ENCODE data around the gene FKBP5. TPM values are rescaled to one million over a fixed set of nuclear protein-coding genes. Genes with fewer than 3 reads are reported as not detected.
"Not testable (repeated sequence)": the region's sequence is repeated elsewhere in the genome, so short reads cannot be mapped to it uniquely, and the experiment has no call there.

The FKBP5 gene
- total RNA-seq, 4 donors from 2014 or later, result 453 to 676 (median 478) TPM

GRCh38 chr6:35694462-35694861 lies 5.7 kb upstream of the FKBP5 start:
- TF ChIP-seq CTCF (IDR thresholded peaks at IDR 0.05), result no peak
- no peak for TF ChIP-seq EP300 (IDR thresholded peaks at IDR 0.05)
- no peak for TF ChIP-seq POLR2A (IDR thresholded peaks at IDR 0.05)
- no peak for TF ChIP-seq POLR2AphosphoS5 (IDR thresholded peaks at IDR 0.05)
- WGBS, 2 donors (ENCODE audit: low coverage in 1 of 2), result 83 to 86% methylated on average over 2 of the region's 2 CpGs
- no peak for ATAC-seq

GRCh38 chr6:35691027-35691824 lies 2.5 kb upstream of the FKBP5 start:
- peak; percentile 83 for TF ChIP-seq POLR2AphosphoS5 (IDR thresholded peaks at IDR 0.05)
- TF ChIP-seq EP300 (IDR thresholded peaks at IDR 0.05), result no peak
- Histone ChIP-seq H3K27me3 (no peaks in the 10 kb centered on the region), H3K27ac (peak overlapping the region; percentile 91 to 100 (median 98)), H3K9me3 (no peaks in the 10 kb centered on the region), H3K36me3 (no peaks in the 10 kb centered on the region), H3K4me3 (no peak overlapping the region), H3K4me1 (peaks cover 7 to 40% (median 24%) of the 10 kb centered on the region in 3 donors)
- ATAC-seq, result peak; percentile 88
- 49 to 51% methylated on average over 6 to 9 of the region's 10 CpGs for WGBS, 2 donors (ENCODE audit: low coverage in 1 of 2)

More at GRCh38 chr6:35694462-35694861, 5.7 kb upstream of the FKBP5 start:
- Histone ChIP-seq H3K4me1 (peaks cover 7 to 33% (median 18%) of the 10 kb centered on the region in 3 donors), H3K9me3 (no peaks in the 10 kb centered on the region), H3K36me3 (no peaks in the 10 kb centered on the region), H3K4me3 (no peak overlapping the region), H3K27ac (no peak overlapping the region), H3K27me3 (no peaks in the 10 kb centered on the region)

GRCh38 chr6:35690484-35690883 lies 1.8 kb upstream of the FKBP5 start:
- no peak for ATAC-seq
- H3K4me3 ChIP-seq, result no peak overlapping the region
- H3K36me3 ChIP-seq, result no peaks in the 10 kb centered on the region
- peaks cover 7 to 40% (median 24%) of the 10 kb centered on the region in 3 donors for H3K4me1 ChIP-seq
- H3K9me3 ChIP-seq, result no peaks in the 10 kb centered on the region
- H3K27ac ChIP-seq, result peak overlapping the region; percentile 91 to 100 (median 98)
- 86 to 94% methylated on average over 5 to 9 of the region's 9 CpGs for WGBS, 2 donors (ENCODE audit: low coverage in 1 of 2)
- no peaks in the 10 kb centered on the region for H3K27me3 ChIP-seq
- TF ChIP-seq CTCF (IDR thresholded peaks at IDR 0.05) (no peak), EP300 (IDR thresholded peaks at IDR 0.05) (no peak), POLR2AphosphoS5 (IDR thresholded peaks at IDR 0.05) (no peak), POLR2A (IDR thresholded peaks at IDR 0.05) (no peak)

- Histone ChIP-seq H3K4me1 (peaks cover 7 to 40% (median 24%) of the 10 kb centered on the region in 3 donors), H3K27ac (peak overlapping the region; percentile 91 to 100 (median 98))
- H3K9me3 ChIP-seq, H3K4me3 ChIP-seq, H3K36me3 ChIP-seq, H3K27me3 ChIP-seq, ATAC-seq: not testable (repeated sequence)
- 98 to 99% methylated on average over 11 to 15 of the region's 16 CpGs for WGBS, 2 donors (ENCODE audit: low coverage in 1 of 2)
These were observed 1.3 kb upstream of the FKBP5 start for GRCh38 chr6:35690006-35690405.

- Histone ChIP-seq H3K4me1 (peaks cover 7 to 59% (median 24%) of the 10 kb centered on the region in 3 donors), H3K9me3 (no peaks in the 10 kb centered on the region), H3K36me3 (peaks cover 0 to 19% of the 10 kb centered on the region in 2 donors), H3K27ac (peak overlapping the region; percentile 94 to 100 (median 98)), H3K27me3 (no peaks in the 10 kb centered on the region), H3K4me3 (peak overlapping the region; percentile 66 to 93)
- no peak for ATAC-seq
- WGBS, 2 donors (ENCODE audit: low coverage in 1 of 2), result 0 to 1% methylated on average over 13 to 24 of the region's 100 CpGs
- TF ChIP-seq POLR2AphosphoS5 (IDR thresholded peaks at IDR 0.05) (peak; percentile 55), EP300 (IDR thresholded peaks at IDR 0.05) (no peak), CTCF (IDR thresholded peaks at IDR 0.05) (no peak), POLR2A (IDR thresholded peaks at IDR 0.05) (peak in 1 of 2 donors; percentile 15)
These were observed 784 bp downstream of the FKBP5 start for GRCh38 chr6:35687658-35688604.

All from gastroesophageal sphincter (tissue), 4 donors.